Stimulated activated CD8-positive, alpha-beta memory T cell treated with anti-CD3 and anti-CD28 coated beads, Interleukin-7, amount 100 ng/mL, for 1 hour (primary cell): Measurements from ENCODE around the gene CSGALNACT2.

Experiments
- DNase-seq, 2 donors: peaks; one replicate each; pipeline ENCODE4 v3.0.0-alpha.2; 2020; ENCODE audit warnings: low read depth in 2 of 2

CSGALNACT2 gene

DNA sequence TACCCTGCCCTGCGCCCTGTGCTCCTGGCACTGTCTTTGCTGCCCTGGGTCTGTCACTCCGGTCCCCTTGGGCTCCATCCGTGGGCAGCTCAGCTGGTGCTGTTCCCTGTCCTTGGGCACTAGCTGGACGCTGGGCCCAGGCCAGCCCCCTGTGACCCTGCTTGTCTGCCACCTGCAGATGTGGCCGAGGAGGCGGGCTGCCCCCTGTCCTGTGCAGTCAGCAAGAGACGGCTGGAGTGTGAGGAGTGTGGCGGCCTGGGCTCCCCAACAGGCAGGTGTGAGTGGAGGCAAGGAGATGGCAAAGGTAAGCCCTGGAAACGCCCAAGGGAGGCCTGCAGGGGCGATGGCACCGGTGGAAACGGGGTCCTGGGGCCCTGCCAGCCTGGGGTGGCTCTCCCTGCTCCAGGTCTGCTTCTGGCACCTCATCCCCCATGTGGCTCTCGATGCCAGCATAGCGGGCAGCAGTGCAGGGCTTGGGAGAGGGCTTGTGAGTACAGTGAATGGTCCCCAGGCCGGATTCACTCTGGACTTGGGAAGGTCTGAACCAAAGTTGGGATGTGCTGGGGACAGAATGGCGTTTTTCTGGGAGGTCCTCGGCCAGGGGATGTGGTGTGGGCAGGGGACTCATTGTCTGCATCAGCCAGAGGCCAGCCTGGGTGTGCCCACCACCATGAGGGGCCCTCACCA lies 26.2 kb upstream of the CSGALNACT2 start:
- no peak for DNase-seq

- no peak for DNase-seq
Observed at GRCh38 chr10:43112608-43112961, 25.7 kb upstream of the CSGALNACT2 start.

DNA sequence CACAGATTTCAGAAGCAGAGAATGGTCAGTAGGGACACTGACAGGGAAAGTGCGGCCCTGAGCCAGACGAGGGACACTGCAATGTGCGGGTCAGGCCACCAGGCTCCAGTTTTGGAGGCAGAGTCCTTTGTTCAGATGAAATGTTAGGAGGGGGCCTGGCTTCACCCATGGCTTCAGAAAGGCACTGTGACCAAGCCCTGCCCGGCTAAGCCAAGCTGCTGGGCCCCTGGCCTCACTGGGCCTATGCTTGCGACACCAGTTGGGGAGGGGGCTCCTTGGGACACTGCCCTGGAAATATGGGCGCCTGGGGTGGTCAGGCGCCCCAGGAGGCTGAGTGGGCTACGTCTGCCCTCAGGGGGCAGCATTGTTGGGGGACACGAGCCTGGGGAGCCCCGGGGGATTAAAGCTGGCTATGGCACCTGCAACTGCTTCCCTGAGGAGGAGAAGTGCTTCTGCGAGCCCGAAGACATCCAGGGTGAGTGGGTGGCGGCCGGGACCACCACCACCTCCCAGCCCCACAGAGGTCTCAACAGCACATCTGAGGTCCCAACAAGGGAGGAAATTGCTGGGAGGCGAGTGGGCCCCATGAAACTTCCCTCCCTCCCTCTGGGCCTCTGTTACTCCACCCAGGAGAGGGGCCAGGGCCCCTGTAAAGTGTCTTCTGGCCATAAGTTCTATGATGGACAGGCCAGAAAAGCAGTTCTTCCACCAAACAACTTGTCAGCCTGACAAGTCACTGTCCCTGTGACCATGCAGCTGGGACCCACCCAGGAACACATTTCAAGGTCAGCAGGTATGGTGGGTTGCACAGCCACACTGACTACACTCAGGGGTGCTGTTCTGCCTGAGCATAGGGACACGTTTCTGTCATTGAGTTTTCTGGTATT lies 24.8 kb upstream of the CSGALNACT2 start:
- DNase-seq, result no peak

DNA sequence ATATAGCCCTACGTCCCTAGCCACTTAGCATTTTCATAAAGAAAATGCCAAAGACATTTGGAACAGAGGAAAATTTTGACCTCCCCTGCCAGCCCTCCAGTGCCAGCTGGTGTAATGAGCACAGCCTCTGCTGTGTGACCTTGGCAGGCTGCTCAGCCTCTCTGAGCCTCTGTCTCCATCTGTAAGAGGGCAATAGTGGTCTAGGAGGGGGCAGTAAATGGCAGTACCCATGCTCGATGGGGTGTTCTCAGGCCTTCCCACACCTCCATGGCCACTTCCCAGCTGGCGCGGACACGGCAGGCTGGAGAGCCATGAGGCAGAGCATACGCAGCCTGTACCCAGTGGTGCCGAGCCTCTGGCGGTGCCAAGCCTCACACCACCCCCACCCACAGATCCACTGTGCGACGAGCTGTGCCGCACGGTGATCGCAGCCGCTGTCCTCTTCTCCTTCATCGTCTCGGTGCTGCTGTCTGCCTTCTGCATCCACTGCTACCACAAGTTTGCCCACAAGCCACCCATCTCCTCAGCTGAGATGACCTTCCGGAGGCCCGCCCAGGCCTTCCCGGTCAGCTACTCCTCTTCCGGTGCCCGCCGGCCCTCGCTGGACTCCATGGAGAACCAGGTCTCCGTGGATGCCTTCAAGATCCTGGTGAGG lies 24.0 kb upstream of the CSGALNACT2 start:
- no peak for DNase-seq

DNA sequence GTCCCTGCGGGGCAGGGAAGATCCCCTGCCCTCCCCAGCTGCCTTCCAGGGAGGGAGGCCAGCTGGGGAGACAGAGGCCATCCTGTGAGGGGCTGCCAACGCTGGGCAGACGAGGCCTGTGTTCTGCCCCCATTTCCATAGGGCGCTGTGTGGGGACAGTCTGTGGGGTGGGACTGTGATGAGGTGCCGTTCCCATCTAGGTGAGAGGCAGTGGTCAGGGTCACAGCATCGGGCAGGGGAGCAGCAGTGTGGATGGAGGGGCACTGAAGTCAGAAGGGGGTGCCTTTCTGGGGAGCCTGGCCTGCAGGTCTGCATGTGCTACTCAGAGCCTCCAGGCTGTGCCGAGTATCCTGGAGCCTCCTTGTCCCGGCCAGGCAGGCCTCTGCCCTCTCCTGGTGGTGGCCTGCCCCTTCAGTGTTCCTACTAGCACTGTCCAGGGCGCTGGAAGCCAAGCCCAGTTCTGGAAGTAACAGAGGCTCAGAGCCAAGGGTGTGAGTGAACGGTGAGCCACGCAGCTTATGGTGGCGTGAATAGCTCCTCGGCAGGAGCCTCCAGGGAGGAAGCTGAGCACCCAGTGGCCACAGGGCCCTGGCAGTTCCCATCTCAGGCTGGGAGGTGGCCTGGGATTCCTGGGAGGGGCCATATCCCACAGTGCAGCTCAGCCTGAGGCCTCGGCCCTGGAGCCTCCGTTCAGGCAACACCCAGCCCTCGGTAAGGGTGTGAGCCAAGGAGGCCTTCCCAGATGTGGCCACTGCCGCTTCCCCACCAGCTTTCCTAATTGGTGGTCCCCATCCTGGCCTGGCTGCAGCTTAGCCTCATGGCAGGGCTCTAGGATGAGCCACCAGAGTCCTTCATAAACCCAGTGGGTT lies 23.3 kb upstream of the CSGALNACT2 start:
- no peak for DNase-seq

DNA sequence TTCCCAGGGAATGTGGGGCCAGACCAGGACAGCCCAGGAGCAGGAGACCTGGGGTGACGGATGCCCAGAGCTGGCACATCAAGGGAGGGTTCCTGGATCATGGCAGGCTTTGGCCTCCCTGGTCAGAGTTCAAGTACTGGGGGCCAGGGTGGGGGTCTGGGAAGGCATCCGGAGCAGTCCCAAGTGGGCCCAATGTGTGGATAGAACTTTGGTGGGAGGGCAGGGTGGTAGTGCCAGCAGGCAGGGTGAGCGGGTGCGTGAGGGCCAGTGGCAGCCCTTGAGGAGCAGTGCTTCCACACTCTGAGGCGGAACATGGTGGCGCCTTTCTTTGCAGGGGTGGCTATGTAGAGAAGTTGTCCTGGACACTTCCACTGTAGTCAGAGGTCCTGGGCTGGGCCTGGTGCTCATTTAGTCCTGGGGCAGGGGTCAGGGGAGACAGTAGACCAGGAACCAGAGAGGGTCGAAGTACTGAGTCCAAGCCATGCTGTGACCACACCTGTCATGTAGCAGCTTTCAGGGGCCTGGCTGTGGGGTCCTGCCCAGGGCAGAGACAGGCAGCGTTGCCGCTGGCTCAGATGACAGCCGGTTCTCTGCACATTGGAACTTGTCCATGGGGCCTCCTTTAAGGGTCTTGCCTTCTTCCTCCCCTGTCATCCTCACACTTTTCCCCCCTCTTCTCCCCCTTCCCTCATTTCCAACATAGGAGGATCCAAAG lies 22.2 kb upstream of the CSGALNACT2 start:
- DNase-seq, result no peak

GRCh38 chr10:43116596-43116995 lies 21.6 kb upstream of the CSGALNACT2 start:
- DNase-seq, result no peak

DNA sequence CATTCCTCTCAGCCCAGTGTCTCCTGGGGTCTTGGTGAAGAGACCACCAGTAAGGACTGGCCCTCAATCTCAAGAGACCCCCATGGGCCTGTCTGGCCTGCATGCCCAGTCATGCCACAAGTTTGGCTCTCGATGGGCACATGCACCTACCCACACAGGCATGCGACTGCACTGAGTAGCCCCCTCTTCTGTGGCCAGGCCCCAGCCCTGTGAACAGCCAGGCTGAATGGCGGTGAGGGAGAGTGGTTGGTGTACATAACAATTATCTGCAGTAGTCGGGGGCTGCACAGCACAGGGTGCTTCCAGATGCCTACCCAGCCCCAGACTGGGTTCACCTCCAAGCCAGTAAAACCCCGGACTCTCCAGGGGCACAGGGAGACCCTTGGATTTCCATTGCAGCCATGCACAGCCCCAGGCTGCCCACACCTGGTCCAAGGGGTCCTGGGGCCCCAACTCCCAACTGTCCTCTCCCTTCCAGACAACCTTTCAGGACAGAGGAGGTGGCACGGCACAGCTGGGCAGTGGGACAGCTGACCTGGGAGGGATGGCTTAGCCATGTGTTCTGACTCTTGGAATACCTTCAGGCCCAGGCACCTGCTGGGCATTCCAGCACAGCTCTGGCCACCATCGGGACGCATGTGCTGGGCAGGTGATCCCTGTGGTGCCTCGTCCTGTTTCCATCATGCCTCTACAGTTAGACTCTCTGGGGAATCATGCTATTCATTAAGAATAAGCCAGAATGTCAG lies 21.0 kb upstream of the CSGALNACT2 start:
- DNase-seq, result no peak

DNA sequence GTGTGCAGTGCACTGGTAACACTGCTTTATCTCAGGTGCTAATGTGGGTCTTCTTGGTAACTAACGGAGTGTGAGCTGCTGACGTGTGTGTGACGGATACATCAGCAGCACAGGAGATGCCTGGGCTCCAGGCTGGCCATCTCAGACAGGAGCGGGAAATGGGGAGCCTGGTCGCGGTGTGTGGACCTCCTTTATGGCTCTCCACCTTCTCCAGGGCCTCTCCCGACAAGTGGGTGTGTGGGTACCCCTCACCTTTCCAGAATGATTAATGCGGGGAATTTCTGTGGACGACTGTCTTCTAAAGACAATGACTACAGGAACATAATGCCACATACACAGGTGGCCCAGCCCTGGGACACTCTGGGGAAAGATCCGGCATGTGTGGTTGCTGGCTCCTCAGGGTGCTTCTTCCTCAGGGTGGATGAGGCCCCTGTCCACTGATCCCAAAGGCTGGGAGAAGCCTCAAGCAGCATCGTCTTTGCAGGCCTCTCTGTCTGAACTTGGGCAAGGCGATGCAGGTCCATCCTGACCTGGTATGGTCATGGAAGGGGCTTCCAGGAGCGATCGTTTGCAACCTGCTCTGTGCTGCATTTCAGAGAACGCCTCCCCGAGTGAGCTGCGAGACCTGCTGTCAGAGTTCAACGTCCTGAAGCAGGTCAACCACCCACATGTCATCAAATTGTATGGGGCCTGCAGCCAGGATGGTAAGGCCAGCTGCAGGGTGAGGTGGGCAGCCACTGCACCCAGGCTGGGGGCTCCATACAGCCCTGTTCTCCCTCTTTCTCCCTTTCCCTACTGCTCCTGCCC lies 20.3 kb upstream of the CSGALNACT2 start:
- DNase-seq, result no peak

DNA sequence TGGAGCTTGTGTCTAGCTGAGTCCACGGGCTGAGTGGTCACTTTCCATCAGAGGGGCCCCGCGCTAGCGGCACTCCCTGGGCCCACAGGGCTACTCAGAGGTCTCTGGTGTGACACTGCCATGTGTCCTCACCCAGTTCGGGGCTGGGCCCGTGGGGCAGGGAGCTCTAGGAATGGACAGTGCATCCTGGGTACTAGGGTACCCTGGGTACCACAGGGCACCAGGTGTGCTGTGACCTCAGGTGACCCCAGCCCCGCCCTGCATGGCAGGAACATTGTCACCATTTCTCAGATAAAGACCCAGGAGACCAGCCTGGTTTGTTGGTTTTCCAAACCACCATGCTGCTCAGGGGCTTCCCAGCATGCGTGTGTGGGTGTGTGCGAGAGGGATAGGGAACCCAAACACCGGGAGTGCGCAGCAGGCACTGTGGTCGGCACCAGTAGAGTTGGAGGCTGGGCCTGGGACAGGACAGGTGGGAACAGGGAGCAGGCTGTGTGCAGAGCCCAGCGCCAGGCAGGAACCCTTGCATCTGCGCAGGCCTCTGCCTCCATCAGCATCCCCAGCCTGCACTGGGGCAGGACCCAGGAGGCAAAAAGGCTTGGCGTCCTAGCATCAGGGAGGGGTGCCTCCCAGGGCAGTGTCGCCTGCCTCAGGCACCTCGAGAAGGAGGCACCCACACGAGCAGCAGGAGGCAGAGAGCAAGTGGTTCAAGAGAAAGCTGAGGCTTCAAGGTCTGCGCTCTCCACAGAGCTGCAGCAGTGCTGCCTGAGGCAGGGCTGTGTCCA lies 19.4 kb upstream of the CSGALNACT2 start:
- DNase-seq, result no peak

- no peak for DNase-seq
Observed at GRCh38 chr10:43119416-43120115, 18.7 kb upstream of the CSGALNACT2 start.

GRCh38 chr10:43120116-43120928 lies 17.9 kb upstream of the CSGALNACT2 start:
- no peak for DNase-seq

DNA sequence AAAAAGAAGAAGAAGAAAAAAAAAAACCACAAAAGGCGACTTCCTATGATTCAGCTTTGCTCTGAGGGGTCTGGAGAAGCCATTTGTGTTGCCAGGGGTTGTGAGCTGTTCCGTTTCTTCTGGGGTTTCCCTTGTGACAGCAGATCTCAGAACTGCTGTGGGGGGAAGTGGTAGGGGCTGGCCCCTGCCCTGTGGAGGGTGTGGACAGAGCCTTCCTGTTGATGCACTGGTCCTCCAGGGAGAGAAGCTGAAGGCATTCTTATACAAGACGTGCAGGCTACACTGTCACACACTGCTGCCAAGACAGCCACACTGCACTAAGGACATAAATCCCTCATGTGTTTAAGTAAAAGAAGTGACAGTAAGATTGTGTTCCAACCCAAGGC lies 17.3 kb upstream of the CSGALNACT2 start:
- peak in 1 of 2 donors; percentile 30 for DNase-seq

DNA sequence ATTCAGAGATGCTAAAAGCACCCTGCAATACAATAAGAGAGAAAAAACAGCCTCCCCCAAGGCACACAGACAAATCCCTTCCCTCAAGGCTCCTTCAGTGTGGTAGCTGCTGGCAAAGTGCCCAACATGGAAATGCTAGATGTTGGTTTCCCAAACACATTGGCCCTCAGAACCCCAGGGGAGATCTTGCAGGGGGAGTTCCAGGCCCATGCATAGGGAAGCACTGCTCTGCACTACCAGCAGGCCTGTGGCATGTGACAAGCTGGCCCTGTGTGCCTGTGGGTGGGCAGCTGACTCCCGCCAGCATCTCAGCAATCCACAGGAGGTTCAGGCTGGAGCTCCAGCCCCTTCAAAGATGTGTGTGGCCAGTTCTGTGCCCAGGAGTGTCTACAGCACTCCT lies 16.8 kb upstream of the CSGALNACT2 start:
- DNase-seq, result no peak

GRCh38 chr10:43122096-43122495 lies 16.1 kb upstream of the CSGALNACT2 start:
- no peak for DNase-seq

- DNase-seq, result no peak
Observed at GRCh38 chr10:43122826-43123225, 15.4 kb upstream of the CSGALNACT2 start.

- DNase-seq, result no peak
Observed at GRCh38 chr10:43123361-43124093, 14.7 kb upstream of the CSGALNACT2 start.
